Cerebellar nuclear complex (tissue), 1 donor: ENCODE measurements around the gene MED12.

Experiments used
- DNase-seq, 2 experiments: peaks; one replicate each; lab custom pipeline; 2025; lab: John Stamatoyannopoulos, UW

Gene MED12

GRCh38 chrX:71107245-71107644 is 11.2 kb upstream of the MED12 start:
- no peak for DNase-seq

- DNase-seq, result no peak
Observed at GRCh38 chrX:71107762-71108360, 10.5 kb upstream of the MED12 start.

- no peak for DNase-seq
Observed at GRCh38 chrX:71109051-71109450, 9.3 kb upstream of the MED12 start.

GRCh38 chrX:71111141-71111843 is 7.1 kb upstream of the MED12 start, which contains the start of gene IL2RG:
Gene IL2RG, minus strand, starts transcription at chrX:71111577. Its CDS starts 38 bp downstream, at chrX:71111539.
- no peak for DNase-seq

DNA sequence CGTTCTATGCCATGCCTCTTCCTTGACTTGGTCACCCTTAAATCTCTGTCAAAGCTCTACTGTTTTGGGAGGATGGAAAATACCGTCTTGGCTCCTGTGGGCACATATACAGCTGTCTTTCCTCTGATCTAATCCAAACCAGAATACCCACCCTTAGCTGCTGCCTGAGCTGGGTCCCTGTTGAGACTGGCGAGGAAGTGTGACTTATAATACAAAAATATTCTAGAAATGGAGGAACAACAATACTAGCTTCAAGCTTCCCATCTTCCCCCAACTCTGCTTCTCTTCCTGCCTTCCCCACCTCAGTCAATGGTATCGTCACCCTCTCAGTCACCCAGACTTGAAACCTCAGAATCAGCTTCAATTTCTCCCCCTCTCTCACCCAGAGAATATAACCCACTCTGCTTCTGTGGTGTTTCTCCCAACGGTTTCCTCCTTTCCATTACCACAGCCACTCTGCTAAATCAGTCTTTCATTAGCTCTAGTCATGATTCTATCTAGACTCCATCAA is 6.4 kb upstream of the MED12 start:
- no peak for DNase-seq

- no peak for DNase-seq
Observed at GRCh38 chrX:71117358-71117757, 1.0 kb upstream of the MED12 start.

- DNase-seq, result no peak
Observed at GRCh38 chrX:71118985-71119535, 664 bp downstream of the MED12 start.

DNA sequence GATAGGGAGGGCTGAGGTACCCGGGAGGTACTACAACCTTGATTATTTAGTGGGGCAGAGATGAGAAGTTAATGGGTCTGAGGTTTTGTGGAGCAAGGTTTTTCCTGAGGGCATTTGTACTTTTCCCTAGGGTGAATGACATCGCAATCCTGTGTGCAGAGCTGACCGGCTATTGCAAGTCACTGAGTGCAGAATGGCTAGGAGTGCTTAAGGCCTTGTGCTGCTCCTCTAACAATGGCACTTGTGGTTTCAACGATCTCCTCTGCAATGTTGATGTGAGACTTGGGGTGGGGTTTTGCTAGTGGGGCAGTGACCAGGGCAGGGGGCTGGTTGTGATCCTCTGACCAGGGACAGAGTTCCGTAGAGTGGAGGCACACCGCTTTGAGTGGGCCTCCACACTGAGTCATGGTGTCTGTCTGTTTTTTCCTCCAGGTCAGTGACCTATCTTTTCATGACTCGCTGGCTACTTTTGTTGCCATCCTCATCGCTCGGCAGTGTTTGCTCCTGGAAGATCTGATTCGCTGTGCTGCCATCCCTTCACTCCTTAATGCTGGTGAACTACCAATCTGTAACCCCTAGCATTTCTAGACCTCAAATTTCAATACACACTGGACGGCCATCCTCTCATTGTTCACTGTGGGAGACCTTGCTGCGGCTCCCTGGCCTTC is 9.9 kb downstream of the MED12 start:
- DNase-seq, result no peak

DNA sequence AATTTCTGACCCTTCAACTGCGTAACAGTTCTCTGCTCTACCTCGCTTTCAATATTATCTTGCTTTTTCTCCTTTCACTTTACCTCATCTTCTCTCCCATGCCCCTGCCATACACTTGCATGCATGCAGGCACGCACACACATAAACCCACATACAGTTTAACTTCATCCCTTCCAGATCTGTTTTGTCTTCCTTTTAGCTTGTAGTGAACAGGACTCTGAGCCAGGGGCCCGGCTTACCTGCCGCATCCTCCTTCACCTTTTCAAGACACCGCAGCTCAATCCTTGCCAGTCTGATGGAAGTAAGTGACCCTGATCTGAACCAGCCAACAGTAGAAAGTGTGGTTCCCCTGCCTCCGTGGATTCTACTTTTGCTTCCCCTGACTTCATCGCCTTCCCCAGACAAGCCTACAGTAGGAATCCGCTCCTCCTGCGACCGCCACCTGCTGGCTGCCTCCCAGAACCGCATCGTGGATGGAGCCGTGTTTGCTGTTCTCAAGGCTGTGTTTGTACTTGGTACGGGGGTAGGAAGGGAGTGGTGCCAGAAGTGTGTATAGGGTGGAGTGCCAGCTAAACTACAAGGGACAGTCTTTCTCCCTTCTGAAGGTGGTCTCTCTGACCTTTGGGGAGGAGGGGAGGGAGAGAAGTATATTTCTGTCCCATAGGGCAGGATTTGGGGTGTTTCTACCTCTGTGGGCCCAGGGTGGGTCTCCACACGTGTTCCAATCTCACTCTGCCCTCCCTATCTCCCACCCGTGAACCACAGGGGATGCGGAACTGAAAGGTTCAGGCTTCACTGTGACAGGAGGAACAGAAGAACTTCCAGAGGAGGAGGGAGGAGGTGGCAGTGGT is 10.7 kb downstream of the MED12 start:
- DNase-seq, result no peak

GRCh38 chrX:71131510-71131909 is 13.1 kb downstream of the MED12 start:
- DNase-seq, result no peak

DNA sequence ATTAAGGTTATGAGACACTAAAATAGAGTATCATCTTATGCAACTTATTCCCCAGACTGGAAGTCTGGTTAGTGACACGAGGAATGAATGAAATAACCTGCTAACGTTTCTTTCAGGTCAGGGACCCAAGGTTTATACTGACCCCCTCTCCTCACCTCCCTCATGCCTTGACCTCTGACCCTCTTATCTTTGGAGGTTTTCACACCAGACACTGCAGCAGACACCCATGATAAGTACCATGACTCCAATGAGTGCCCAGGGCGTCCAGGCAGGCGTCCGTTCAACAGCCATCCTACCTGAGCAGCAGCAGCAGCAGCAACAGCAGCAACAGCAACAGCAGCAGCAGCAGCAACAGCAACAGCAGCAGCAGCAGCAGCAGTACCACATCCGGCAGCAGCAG is 22.0 kb downstream of the MED12 start:
- no peak for DNase-seq

- DNase-seq, result no peak
Observed at GRCh38 chrX:71143508-71143907, 25.1 kb downstream of the MED12 start.

- peak in 1 of 2 experiments; percentile 9 for DNase-seq
Observed at GRCh38 chrX:71144651-71145050, 26.3 kb downstream of the MED12 start, which contains the start of gene NLGN3. Gene NLGN3, plus strand, starts transcription at chrX:71144841. Its CDS starts 2,909 bp downstream, at chrX:71147750.

DNA sequence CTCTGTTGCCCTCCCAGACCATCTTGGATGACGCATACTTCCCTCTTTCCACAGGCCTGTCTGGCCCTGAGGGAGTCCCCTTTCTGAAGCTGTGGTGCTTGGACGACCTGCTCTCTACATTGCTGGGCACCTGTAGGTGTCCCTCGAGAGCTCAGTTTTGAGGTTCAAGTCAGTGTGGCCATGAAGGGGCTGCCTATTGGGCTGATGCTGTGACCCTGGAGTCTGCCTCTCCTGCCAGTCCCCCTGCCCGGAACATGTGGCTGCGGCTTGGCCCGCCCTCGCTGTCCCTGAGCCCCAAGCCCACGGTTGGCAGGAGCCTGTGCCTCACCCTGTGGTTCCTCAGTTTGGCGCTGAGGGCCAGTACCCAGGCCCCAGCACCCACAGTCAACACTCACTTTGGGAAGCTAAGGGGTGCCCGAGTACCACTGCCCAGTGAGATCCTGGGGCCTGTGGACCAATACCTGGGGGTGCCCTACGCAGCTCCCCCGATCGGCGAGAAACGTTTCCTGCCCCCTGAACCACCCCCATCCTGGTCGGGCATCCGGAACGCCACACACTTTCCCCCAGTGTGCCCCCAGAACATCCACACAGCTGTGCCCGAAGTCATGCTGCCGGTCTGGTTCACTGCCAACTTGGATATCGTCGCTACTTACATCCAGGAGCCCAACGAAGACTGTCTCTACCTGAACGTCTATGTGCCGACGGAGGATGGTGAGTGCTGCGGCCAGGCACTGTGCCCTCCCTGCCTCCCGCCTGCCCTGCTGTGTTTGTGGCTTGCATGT is 29.3 kb downstream of the MED12 start:
- no peak for DNase-seq

GRCh38 chrX:71148278-71148663 is 29.9 kb downstream of the MED12 start:
- DNase-seq, result no peak

DNA sequence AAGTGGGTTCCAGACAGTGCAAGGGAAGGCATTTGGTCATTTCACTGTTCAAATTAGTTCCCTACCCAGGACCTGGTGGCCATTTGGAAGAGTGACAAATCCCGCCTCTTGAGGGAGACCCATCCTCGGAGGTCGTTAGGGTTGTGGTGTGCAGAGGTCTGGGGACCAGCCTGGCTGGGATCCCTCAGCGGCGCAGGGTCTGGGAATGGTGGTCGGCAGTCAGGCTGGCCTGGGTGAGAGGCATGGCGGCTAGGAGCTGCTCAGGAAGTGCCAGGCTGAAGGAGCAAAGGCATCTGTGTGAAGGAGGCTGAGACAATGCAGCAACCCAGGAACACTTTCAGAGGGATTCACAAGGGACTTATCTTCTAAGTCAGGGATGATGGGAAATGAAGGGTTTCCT is 33.0 kb downstream of the MED12 start:
- no peak for DNase-seq

- DNase-seq, result no peak
Observed at GRCh38 chrX:71154196-71154595, 35.8 kb downstream of the MED12 start.

DNA sequence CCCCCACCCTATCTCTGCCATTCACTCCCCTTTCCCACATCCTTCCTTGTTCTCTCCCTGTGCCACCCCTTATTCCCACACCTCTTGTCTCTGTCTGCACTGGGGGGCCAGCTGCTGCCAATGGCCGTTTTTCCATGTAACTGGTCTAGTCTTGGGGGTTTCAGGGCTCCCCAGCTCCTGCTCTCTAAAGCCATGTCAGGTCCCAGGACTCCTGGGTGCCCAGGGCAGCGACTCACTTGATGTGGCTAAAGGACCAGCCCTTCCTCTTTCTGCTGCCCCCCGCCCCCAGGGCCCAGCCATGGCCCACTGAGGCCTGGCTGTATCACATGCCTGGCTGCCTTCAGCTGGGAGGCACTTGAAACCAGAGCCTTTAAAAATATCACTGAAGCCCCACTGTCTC is 36.2 kb downstream of the MED12 start:
- DNase-seq, result no peak

DNA sequence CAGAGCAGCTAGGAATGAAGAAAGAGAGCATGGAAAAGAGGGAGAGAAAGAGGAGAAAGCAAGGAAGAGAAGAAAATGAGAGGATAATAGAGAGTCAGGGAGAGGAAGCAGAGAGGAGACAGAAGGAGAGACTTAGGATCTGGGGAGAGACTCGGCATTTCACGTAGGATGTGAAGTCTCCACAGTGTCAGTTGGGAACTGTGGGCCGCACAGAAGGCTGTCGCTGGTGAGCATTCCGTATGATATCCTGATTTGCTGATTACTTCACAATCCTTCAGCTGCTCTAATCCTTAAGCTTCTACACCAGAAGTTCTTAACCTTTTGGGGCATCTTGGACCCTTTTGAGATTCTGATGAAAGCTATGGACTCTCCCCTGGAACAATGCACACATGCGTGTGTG is 40.2 kb downstream of the MED12 start:
- no peak for DNase-seq

- no peak for DNase-seq
Observed at GRCh38 chrX:71159335-71159734, 40.9 kb downstream of the MED12 start.

DNA sequence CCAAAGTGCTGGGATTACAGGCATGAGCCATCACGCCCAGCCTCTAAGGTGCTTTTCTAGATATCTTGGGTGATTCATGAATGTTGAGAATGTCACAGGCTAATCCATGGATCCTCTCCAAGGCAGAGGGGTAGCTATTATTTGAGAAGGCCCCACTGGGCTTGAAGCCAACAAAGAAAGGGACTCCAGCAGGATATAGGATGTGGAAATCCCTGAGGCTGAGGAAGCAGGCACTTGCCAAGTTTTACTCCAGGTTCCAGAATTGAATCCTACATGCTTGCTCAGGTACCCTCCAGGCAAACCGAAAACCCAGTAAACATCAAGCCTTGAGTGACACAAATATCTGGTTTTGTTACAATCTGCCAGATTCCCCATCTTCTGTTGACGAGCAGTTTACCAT is 42.1 kb downstream of the MED12 start:
- DNase-seq, result no peak
